Measurements from ENCODE around the gene PSIP1. TPM values are rescaled to one million over a fixed set of nuclear protein-coding genes. Genes with fewer than 3 reads are reported as not detected.

The PSIP1 gene
- total and polyA plus RNA-seq, 9 of the 15 experiments (the other 6 are each of a cell fraction or from before 2014, with no cell fraction given), result 18.8 to 119 (median 59.9) TPM

DNA sequence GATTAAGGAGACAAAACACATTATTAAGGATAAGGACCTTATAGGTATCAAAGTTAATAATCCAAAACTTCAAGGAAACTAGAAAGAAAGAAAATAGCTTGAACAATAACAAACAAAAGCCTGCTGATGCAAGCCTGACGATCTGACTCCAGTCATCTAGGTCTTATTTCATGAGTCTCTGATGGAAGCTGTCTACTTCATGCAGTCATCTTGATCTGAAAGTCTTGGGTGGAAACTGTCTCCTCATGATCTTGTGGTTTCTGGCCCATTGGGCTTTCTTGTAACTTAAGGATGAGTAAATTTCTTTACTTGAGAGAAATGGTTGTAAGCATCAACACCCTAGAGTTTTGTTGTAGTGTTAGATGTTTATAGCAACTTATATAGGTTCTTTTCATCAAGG, 20.6 kb upstream of the PSIP1 start:
- no peak overlapping the region for H2AFZ ChIP-seq (ENCODE audit: low read depth, low read length)
- no peaks in the 10 kb centered on the region for H3K79me2 ChIP-seq (ENCODE audit: control insufficient read depth, insufficient read depth, low read length)
- TF ChIP-seq, protein P1, sequence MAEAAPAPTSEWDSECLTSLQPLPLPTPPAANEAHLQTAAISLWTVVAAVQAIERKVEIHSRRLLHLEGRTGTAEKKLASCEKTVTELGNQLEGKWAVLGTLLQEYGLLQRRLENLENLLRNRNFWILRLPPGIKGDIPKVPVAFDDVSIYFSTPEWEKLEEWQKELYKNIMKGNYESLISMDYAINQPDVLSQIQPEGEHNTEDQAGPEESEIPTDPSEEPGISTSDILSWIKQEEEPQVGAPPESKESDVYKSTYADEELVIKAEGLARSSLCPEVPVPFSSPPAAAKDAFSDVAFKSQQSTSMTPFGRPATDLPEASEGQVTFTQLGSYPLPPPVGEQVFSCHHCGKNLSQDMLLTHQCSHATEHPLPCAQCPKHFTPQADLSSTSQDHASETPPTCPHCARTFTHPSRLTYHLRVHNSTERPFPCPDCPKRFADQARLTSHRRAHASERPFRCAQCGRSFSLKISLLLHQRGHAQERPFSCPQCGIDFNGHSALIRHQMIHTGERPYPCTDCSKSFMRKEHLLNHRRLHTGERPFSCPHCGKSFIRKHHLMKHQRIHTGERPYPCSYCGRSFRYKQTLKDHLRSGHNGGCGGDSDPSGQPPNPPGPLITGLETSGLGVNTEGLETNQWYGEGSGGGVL (CRISPR knock-in tag; IDR thresholded peaks at IDR 0.05), result no peak
- TF ChIP-seq, protein P2, sequence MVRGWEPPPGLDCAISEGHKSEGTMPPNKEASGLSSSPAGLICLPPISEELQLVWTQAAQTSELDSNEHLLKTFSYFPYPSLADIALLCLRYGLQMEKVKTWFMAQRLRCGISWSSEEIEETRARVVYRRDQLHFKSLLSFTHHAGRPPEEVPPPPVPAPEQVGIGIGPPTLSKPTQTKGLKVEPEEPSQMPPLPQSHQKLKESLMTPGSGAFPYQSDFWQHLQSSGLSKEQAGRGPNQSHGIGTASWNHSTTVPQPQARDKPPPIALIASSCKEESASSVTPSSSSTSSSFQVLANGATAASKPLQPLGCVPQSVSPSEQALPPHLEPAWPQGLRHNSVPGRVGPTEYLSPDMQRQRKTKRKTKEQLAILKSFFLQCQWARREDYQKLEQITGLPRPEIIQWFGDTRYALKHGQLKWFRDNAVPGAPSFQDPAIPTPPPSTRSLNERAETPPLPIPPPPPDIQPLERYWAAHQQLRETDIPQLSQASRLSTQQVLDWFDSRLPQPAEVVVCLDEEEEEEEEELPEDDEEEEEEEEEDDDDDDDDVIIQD (CRISPR knock-in tag; IDR thresholded peaks at IDR 0.05), result no peak
- TF ChIP-seq ZNF408 (CRISPR knock-in tag; IDR thresholded peaks at IDR 0.05; ENCODE audit: low read depth) (no peak), EZH2 (IDR thresholded peaks at IDR 0.05; ENCODE audit: borderline replicate concordance, low read depth, low read length) (no peak), ZFP1 (CRISPR knock-in tag; IDR thresholded peaks at IDR 0.05) (no peak), SMARCA5 (IDR thresholded peaks at IDR 0.05) (no peak), SRSF9 (IDR thresholded peaks at IDR 0.05; ENCODE audit: borderline replicate concordance, low read depth, low read length) (no peak), SLC30A9 (CRISPR knock-in tag; IDR thresholded peaks at IDR 0.05) (no peak)
- TF ChIP-seq, protein P3, sequence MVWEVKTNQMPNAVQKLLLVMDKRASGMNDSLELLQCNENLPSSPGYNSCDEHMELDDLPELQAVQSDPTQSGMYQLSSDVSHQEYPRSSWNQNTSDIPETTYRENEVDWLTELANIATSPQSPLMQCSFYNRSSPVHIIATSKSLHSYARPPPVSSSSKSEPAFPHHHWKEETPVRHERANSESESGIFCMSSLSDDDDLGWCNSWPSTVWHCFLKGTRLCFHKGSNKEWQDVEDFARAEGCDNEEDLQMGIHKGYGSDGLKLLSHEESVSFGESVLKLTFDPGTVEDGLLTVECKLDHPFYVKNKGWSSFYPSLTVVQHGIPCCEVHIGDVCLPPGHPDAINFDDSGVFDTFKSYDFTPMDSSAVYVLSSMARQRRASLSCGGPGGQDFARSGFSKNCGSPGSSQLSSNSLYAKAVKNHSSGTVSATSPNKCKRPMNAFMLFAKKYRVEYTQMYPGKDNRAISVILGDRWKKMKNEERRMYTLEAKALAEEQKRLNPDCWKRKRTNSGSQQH (CRISPR knock-in tag; IDR thresholded peaks at IDR 0.05), result no peak
- TF ChIP-seq, protein P4, sequence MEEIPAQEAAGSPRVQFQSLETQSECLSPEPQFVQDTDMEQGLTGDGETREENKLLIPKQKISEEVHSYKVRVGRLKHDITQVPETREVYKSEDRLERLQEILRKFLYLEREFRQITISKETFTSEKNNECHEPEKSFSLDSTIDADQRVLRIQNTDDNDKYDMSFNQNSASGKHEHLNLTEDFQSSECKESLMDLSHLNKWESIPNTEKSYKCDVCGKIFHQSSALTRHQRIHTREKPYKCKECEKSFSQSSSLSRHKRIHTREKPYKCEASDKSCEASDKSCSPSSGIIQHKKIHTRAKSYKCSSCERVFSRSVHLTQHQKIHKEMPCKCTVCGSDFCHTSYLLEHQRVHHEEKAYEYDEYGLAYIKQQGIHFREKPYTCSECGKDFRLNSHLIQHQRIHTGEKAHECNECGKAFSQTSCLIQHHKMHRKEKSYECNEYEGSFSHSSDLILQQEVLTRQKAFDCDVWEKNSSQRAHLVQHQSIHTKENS (CRISPR knock-in tag; IDR thresholded peaks at IDR 0.05), result no peak
- TF ChIP-seq, protein P5, sequence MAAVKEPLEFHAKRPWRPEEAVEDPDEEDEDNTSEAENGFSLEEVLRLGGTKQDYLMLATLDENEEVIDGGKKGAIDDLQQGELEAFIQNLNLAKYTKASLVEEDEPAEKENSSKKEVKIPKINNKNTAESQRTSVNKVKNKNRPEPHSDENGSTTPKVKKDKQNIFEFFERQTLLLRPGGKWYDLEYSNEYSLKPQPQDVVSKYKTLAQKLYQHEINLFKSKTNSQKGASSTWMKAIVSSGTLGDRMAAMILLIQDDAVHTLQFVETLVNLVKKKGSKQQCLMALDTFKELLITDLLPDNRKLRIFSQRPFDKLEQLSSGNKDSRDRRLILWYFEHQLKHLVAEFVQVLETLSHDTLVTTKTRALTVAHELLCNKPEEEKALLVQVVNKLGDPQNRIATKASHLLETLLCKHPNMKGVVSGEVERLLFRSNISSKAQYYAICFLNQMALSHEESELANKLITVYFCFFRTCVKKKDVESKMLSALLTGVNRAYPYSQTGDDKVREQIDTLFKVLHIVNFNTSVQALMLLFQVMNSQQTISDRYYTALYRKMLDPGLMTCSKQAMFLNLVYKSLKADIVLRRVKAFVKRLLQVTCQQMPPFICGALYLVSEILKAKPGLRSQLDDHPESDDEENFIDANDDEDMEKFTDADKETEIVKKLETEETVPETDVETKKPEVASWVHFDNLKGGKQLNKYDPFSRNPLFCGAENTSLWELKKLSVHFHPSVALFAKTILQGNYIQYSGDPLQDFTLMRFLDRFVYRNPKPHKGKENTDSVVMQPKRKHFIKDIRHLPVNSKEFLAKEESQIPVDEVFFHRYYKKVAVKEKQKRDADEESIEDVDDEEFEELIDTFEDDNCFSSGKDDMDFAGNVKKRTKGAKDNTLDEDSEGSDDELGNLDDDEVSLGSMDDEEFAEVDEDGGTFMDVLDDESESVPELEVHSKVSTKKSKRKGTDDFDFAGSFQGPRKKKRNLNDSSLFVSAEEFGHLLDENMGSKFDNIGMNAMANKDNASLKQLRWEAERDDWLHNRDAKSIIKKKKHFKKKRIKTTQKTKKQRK (IDR thresholded peaks at IDR 0.05; ENCODE audit: borderline replicate concordance, low read depth, low read length), result no peak
- no peaks in the 10 kb centered on the region for H3K9me3 ChIP-seq (replicated peaks; ENCODE audit: control insufficient read depth, insufficient read depth, low read depth, low read length)
- no peak overlapping the region for H3K4me2 ChIP-seq (ENCODE audit: insufficient read depth, low read length)
- ChIA-PET POLR2A (interaction anchor here (0.6 kb wide), 1 partner anchor 1200 kb away, joined by 3 read pairs; no protein-coding TSS in a partner anchor), CTCF (ENCODE audit: low intra/inter-chr PET ratio) (no interaction called here)
- H3K27me3 ChIP-seq (ENCODE audit: control insufficient read depth in 2 of 2, insufficient read depth in 2 of 2, low read length in 2 of 2), result no peaks in the 10 kb centered on the region
- peaks cover 0 to 3% of the 10 kb centered on the region in 2 experiments; a peak in 1 of 5 replicates for H3K4me1 ChIP-seq (replicated peaks in 1 of 2; ENCODE audit: control insufficient read depth in 2 of 2, insufficient read depth in 2 of 2, low read length in 2 of 2)
- intact Hi-C loops (cut with micrococcal nuclease), result loop anchor here (5.0 to 10.0 kb wide), 2 partner anchors 109 to 257 kb away; partner anchors contain the start of gene SNAPC3
- no peak overlapping the region for H3K27ac ChIP-seq (ENCODE audit: extremely low read depth, low read depth, low read length)
- 0% methylated on average over 1 of the region's 1 CpG for WGBS (ENCODE audit: insufficient coverage, low coverage, missing lambda C conversion rate)
- no peak overlapping the region for H3K4me3 ChIP-seq
- ATAC-seq (no peak), DNase-seq (ENCODE audit: extremely low read depth in 1 of 4, low spot score in 3 of 4) (no peak), FAIRE-seq (no peak)
- no peaks in the 10 kb centered on the region for H4K20me1 ChIP-seq (replicated peaks; ENCODE audit: control insufficient read depth, insufficient read depth, low read length)
- no peaks in the 10 kb centered on the region for H3K36me3 ChIP-seq (ENCODE audit: control insufficient read depth, insufficient read depth, low read length)
- in situ Hi-C loops (cut with MboI), result loop anchor here (10.0 kb wide), 1 partner anchor 337 kb away; no protein-coding TSS in a partner anchor
- no peak overlapping the region for H3K9ac ChIP-seq (ENCODE audit: insufficient read depth in 1 of 2, low read depth in 2 of 2, low read length in 2 of 2)
- no TSS peak for BruUV-seq (replicated peaks)
- H3K9me1 ChIP-seq (ENCODE audit: control insufficient read depth, insufficient read depth, low read length), result no peaks in the 10 kb centered on the region

Data from K562 (cell line).